ENCODE data around the gene ZC3H7B. TPM values are rescaled to one million over a fixed set of nuclear protein-coding genes. Genes with fewer than 3 reads are reported as not detected.

The ZC3H7B gene
- total and polyA plus RNA-seq, 2 donors from 2014 or later: 28.3 to 68.6 TPM

DNA sequence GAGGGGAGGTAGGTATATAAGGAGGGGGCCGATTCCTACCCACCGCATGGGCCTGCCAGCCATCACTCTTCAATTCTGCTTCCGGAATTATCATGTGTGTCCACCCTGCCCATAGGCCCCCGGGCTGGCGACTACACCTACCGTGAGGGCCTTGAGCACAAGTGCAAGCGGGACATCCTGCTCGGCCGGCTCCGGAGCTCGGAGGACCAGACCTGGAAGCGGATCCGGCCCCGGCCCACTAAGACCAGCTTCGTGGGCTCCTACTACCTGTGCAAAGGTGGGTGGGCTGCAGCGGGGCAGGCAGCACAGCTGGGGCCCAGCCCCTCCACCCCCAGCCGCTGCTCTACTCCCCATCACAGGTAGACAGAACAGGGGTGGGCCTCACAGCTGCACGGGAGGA, 42.0 kb downstream of the ZC3H7B start:
- H3K9me3 ChIP-seq (ENCODE audit: control insufficient read depth in 2 of 3, insufficient read depth in 1 of 3, low read length in 3 of 3): no peaks in the 10 kb centered on the region
- no peak overlapping the region for H3K27ac ChIP-seq (ENCODE audit: low read depth in 2 of 2, low read length in 2 of 2)
- H3K27me3 ChIP-seq (ENCODE audit: control insufficient read depth, insufficient read depth, low read length): no peaks in the 10 kb centered on the region
- peaks cover 0 to 21% (median 18%) of the 10 kb centered on the region in 3 donors for H3K36me3 ChIP-seq (ENCODE audit: control insufficient read depth in 2 of 3, insufficient read depth in 3 of 3, low read length in 3 of 3)
- H3K4me3 ChIP-seq (ENCODE audit: low read length in 3 of 3): no peak overlapping the region
- TF ChIP-seq, protein P1, sequence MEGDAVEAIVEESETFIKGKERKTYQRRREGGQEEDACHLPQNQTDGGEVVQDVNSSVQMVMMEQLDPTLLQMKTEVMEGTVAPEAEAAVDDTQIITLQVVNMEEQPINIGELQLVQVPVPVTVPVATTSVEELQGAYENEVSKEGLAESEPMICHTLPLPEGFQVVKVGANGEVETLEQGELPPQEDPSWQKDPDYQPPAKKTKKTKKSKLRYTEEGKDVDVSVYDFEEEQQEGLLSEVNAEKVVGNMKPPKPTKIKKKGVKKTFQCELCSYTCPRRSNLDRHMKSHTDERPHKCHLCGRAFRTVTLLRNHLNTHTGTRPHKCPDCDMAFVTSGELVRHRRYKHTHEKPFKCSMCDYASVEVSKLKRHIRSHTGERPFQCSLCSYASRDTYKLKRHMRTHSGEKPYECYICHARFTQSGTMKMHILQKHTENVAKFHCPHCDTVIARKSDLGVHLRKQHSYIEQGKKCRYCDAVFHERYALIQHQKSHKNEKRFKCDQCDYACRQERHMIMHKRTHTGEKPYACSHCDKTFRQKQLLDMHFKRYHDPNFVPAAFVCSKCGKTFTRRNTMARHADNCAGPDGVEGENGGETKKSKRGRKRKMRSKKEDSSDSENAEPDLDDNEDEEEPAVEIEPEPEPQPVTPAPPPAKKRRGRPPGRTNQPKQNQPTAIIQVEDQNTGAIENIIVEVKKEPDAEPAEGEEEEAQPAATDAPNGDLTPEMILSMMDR (IDR thresholded peaks at IDR 0.05; ENCODE audit: borderline replicate concordance, extremely low read depth, insufficient read depth): no peak
- no peak overlapping the region for H3K9ac ChIP-seq (ENCODE audit: low read length in 3 of 3)
- no peak for FAIRE-seq
- intact Hi-C loops (cut with DNase I): no loop called here
- H3K4me1 ChIP-seq (ENCODE audit: control insufficient read depth in 2 of 3, insufficient read depth in 2 of 3, low read depth in 1 of 3, low read length in 3 of 3): peaks cover 0 to 23% (median 4%) of the 10 kb centered on the region in 3 donors
- no peak for DNase-seq

DNA sequence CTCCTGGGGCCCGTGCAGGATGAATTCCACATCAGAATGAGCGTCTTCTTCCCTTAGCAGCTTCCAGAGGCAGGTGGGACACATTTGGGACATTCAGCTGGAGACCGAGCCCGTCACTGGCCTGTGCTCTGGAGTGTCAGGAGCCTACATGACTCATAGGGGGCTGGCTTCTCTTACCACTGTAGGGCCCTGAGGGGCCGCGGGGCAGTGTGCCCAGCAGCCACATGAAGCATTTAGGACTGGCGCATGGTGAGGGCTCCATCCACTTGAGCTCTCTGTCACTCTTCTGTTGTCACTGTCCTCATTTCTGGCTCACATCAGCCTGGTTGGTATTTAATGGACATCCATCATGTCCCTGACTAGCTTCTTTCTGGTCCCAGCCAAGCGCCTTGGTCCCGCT, 42.4 kb downstream of the ZC3H7B start:
- Histone ChIP-seq H3K9ac (ENCODE audit: low read length in 3 of 3) (no peak overlapping the region), H3K9me3 (ENCODE audit: control insufficient read depth in 2 of 3, insufficient read depth in 1 of 3, low read length in 3 of 3) (no peaks in the 10 kb centered on the region), H3K4me3 (ENCODE audit: low read length in 3 of 3) (no peak overlapping the region), H3K27me3 (ENCODE audit: control insufficient read depth, insufficient read depth, low read length) (no peaks in the 10 kb centered on the region), H3K27ac (ENCODE audit: low read depth in 2 of 2, low read length in 2 of 2) (no peak overlapping the region), H3K4me1 (ENCODE audit: control insufficient read depth in 2 of 3, insufficient read depth in 2 of 3, low read depth in 1 of 3, low read length in 3 of 3) (peaks cover 0 to 23% (median 4%) of the 10 kb centered on the region in 3 donors), H3K36me3 (ENCODE audit: control insufficient read depth in 2 of 3, insufficient read depth in 3 of 3, low read length in 3 of 3) (peaks cover 0 to 23% (median 19%) of the 10 kb centered on the region in 3 donors)
- intact Hi-C loops (cut with DNase I): no loop called here
- DNase-seq: no peak
- no peak for FAIRE-seq
- TF ChIP-seq, protein P1 (IDR thresholded peaks at IDR 0.05; ENCODE audit: borderline replicate concordance, extremely low read depth, insufficient read depth): no peak

DNA sequence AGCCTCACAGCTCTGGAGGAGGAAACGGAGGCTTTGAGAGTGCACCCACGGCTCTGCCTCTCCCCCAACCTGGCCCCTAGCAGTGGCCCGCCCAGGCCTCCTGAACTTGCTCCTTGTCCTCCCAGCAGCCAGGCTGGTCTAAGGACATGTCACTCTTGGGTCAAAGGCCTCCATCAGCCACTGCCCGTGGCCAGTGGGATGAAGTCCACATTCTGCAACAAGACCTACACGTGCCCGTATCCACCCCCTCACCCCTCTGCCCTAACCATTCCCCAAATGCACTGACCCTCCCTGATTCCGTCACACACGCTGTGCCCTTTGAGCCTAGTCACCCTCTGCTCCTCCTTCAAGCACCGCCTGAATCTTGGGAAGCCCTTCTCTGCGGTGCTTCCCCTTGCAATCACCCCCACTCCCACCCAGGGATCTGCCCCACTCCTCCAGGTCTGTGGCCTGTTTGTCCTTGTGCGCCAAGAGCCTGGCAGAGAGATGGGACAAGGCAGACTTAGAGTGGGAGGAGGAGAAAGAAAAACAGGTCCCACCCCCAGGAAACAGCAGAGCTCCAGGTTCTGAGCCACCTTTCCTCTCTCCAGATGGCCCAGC, 43.0 kb downstream of the ZC3H7B start:
- DNase-seq: no peak
- no peak for FAIRE-seq
- TF ChIP-seq, protein P1 (IDR thresholded peaks at IDR 0.05; ENCODE audit: borderline replicate concordance, extremely low read depth, insufficient read depth): no peak
- no peaks in the 10 kb centered on the region for H3K27me3 ChIP-seq (ENCODE audit: control insufficient read depth, insufficient read depth, low read length)
- no peak overlapping the region for H3K4me3 ChIP-seq (ENCODE audit: low read length in 3 of 3)
- no peak overlapping the region for H3K27ac ChIP-seq (ENCODE audit: low read depth in 2 of 2, low read length in 2 of 2)
- H3K36me3 ChIP-seq (ENCODE audit: control insufficient read depth in 2 of 3, insufficient read depth in 3 of 3, low read length in 3 of 3): peaks cover 0 to 27% (median 22%) of the 10 kb centered on the region in 3 donors
- no peaks in the 10 kb centered on the region for H3K9me3 ChIP-seq (ENCODE audit: control insufficient read depth in 2 of 3, insufficient read depth in 1 of 3, low read length in 3 of 3)
- intact Hi-C loops (cut with DNase I): no loop called here
- peaks cover 0 to 23% (median 4%) of the 10 kb centered on the region in 3 donors for H3K4me1 ChIP-seq (ENCODE audit: control insufficient read depth in 2 of 3, insufficient read depth in 2 of 3, low read depth in 1 of 3, low read length in 3 of 3)
- H3K9ac ChIP-seq (ENCODE audit: low read length in 3 of 3): no peak overlapping the region
